ENCODE results near the gene JAML.

JAML gene

DNA sequence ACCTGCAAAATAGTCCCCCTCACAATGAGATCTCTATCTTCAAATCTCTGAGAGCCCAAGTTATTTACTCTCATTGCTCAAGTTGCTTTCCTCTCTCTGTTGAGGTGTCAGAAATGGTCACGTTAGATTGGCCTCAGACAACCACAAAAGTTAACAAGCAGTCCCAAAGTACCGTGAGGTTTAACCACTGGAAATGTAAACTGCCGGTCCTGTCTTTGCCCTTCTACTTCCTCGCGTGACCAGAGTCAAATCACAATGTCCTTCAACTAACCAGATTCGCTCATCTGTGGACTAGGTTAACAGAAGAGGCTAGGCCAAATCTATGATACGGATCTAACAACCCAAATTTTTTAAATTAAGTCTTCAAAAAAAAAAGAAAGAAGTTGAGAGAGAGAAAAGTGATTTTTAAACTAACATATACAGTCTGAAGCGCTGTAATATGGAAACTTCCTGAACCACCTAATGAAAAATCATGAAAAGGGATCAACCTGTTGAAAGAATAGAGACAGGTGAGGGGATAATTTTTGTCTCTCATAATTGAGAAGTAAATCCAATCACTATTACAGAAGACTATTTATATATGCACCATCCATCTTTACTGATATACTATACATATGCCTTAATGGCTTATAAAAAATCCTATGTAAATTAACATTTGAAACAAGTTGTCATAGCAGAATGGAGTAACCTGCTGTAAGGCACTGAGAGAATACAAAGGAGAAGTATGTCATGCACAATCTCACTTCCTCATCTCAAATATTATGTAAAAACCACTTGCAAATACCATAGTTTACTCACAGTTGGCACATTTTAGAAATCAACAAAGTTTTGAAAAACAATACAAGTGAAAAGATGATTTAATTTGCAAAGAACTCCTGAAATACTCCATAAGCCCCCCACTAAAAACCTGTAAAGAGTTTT lies 3.3 kb upstream of the JAML start:
- TF ChIP-seq, protein P1, sequence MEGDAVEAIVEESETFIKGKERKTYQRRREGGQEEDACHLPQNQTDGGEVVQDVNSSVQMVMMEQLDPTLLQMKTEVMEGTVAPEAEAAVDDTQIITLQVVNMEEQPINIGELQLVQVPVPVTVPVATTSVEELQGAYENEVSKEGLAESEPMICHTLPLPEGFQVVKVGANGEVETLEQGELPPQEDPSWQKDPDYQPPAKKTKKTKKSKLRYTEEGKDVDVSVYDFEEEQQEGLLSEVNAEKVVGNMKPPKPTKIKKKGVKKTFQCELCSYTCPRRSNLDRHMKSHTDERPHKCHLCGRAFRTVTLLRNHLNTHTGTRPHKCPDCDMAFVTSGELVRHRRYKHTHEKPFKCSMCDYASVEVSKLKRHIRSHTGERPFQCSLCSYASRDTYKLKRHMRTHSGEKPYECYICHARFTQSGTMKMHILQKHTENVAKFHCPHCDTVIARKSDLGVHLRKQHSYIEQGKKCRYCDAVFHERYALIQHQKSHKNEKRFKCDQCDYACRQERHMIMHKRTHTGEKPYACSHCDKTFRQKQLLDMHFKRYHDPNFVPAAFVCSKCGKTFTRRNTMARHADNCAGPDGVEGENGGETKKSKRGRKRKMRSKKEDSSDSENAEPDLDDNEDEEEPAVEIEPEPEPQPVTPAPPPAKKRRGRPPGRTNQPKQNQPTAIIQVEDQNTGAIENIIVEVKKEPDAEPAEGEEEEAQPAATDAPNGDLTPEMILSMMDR (IDR thresholded peaks at IDR 0.05; ENCODE audit: insufficient read depth, low read depth, low read length, missing control alignments): no peak
- DNase-seq (ENCODE audit: low read depth): peak; percentile 84
- H3K4me3 ChIP-seq (ENCODE audit: low read depth, low read length): no peak overlapping the region

DNA sequence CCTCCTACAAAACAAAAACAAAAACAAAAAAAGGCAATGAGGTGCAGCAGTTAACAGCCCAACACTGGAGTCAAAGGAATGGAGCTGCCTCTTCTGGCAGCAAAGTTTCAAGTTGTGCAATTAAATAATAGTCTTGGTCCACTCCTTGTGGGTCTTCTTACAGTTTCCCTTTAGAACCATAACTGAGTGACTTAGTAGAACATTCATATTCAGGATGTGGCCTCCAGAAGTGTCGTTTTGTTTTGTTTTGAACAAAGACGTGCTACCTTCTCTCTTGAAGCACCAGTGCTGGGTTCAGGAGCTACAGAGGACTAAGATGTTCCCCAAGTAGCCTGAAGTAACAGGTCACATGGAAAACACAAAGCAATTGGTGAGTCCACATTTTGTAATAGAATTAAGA lies 2.0 kb upstream of the JAML start:
- TF ChIP-seq, protein P1 (IDR thresholded peaks at IDR 0.05; ENCODE audit: insufficient read depth, low read depth, low read length, missing control alignments): no peak
- DNase-seq (ENCODE audit: low read depth): peak; percentile 22
- H3K4me3 ChIP-seq (ENCODE audit: low read depth, low read length): no peak overlapping the region

DNA sequence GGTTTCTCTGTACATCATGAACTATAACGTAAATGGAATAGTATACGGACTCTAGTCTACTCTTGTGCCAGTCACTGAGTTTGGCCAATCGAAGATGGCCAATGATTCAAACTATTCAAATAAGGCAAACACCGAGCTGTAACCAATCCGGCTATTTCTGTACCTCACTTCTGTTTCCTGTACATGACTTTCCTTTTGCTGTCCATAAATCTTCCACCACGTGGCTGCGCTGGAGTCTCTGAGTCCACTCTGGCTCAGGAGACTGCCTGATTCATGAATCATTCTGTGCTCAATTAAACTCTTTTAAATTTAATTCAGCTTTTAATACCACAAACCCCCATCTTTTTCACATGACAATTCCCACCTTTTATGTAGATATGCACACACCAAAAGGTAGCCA lies 1.5 kb upstream of the JAML start:
- DNase-seq (ENCODE audit: low read depth): no peak
- TF ChIP-seq, protein P1 (IDR thresholded peaks at IDR 0.05; ENCODE audit: insufficient read depth, low read depth, low read length, missing control alignments): no peak

DNA sequence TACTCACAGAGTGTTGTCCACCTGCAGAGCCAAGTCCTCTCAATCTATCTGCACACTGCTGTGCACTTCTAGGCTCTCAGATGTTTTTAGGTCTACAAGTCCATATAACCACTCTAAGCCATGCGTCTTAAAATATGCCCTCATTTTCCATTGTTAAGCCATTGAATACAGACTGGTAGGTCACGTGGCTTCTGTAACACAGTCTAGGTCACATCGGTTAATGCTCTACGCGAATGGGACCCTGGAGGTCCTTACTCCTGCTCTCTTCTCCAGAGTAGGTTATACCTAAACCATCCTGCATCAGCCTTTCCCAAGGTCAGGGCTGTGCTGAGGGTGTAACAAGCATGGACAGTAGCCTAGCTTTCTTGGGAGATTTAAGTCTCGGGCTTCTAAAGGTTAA lies 819 bp downstream of the JAML start:
- TF ChIP-seq, protein P1 (IDR thresholded peaks at IDR 0.05; ENCODE audit: insufficient read depth, low read depth, low read length, missing control alignments): no peak
- H3K4me3 ChIP-seq (ENCODE audit: low read depth, low read length): no peak overlapping the region
- DNase-seq (ENCODE audit: low read depth): no peak

More for the DNA sequence above, 1.5 kb upstream of the JAML start:
- H3K4me3 ChIP-seq (ENCODE audit: low read depth, low read length): no peak overlapping the region

DNA sequence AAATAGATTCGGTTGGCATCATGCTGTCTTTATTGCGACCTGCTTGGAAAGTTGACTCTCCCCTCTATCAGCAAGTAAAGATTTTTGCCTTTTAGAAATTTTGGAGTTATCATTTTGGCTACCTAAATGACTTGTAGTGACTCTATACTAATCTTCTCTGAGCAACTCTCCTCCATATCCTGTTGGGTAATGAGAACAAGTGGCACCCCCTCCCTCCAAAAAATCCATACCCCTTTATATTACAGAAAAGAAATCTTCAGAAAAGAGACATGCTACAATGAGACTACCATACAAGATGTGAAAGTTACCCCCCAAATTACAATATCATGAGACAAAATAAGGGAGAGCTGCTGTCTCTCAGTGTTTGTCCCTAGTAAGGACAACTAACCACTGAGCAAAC lies 1.2 kb downstream of the JAML start:
- DNase-seq (ENCODE audit: low read depth): no peak
- TF ChIP-seq, protein P1 (IDR thresholded peaks at IDR 0.05; ENCODE audit: insufficient read depth, low read depth, low read length, missing control alignments): no peak
- no peak overlapping the region for H3K4me3 ChIP-seq (ENCODE audit: low read depth, low read length)

DNA sequence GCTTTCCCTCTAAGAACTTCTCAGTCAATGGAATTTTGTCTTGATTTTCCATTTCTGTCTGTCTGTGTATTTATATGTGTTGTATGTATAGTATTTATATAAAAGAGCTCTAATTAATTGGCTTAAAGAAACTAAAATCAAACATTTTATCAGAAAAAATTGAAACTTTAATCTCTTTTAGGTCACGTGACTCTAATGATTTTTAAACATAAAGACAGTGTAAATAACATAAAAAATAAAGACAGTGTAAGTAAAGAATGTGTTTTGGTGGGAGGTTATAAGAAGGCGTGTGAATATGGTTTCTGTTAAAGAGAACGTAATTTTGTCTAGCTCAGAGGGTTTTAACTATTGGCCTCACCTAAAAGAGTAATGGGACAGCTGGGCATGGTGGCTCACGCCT lies 2.4 kb downstream of the JAML start:
- DNase-seq (ENCODE audit: low read depth): no peak
- no peak overlapping the region for H3K4me3 ChIP-seq (ENCODE audit: low read depth, low read length)
- TF ChIP-seq, protein P1 (IDR thresholded peaks at IDR 0.05; ENCODE audit: insufficient read depth, low read depth, low read length, missing control alignments): no peak
